ENCODE measurements around the gene RNF167. TPM values are rescaled to one million over a fixed set of nuclear protein-coding genes. Genes with fewer than 3 reads are reported as not detected.

RNF167 gene
- 100 to 1,000 TPM; 121 to 140 (median 129) TPM for total RNA-seq

GRCh38 chr17:4939796-4940554 is at the start of gene RNF167, which contains the start of gene SLC25A11:
Gene RNF167 (plus strand): TSS chr17:4940268. CDS start chr17:4940910, 642 bp downstream.
Gene SLC25A11 (minus strand): TSS chr17:4940046. CDS start chr17:4939910, 136 bp downstream.
- peak; percentile 87 to 88 for ATAC-seq
- no peaks in the 10 kb centered on the region for H3K9me3 Mint-ChIP-seq
- H3K4me1 Mint-ChIP-seq (ENCODE audit: low read depth): peaks cover 57% of the 10 kb centered on the region
- H3K4me3 Mint-ChIP-seq: peak within 1 kb of the TSS; percentile 95
- H3K27me3 Mint-ChIP-seq (ENCODE audit: low read depth): no peaks in the 10 kb centered on the region
- peaks cover 26% of the 10 kb centered on the region for H3K36me3 Mint-ChIP-seq (ENCODE audit: insufficient read depth)
- peak; percentile 93 for DNase-seq

- Mint-ChIP-seq H3K9me3 (no peaks in the 10 kb centered on the region), H3K4me3 (no peak overlapping the region), H3K4me1 (ENCODE audit: low read depth) (peaks cover 2% of the 10 kb centered on the region), H3K27me3 (ENCODE audit: low read depth) (no peaks in the 10 kb centered on the region), H3K36me3 (ENCODE audit: insufficient read depth) (peaks cover 17% of the 10 kb centered on the region)
- ATAC-seq (no peak), DNase-seq (no peak)
These were observed 48.4 kb upstream of the RNF167 start for GRCh38 chr17:4891411-4892410.

- H3K4me1 Mint-ChIP-seq (ENCODE audit: low read depth): peaks cover 2% of the 10 kb centered on the region
- no peak for ATAC-seq
- no peak overlapping the region for H3K4me3 Mint-ChIP-seq
- H3K36me3 Mint-ChIP-seq (ENCODE audit: insufficient read depth): peaks cover 17% of the 10 kb centered on the region
- no peaks in the 10 kb centered on the region for H3K27me3 Mint-ChIP-seq (ENCODE audit: low read depth)
- no peaks in the 10 kb centered on the region for H3K9me3 Mint-ChIP-seq
- DNase-seq: no peak
These were observed 47.4 kb upstream of the RNF167 start for GRCh38 chr17:4892499-4893221.

- ATAC-seq (no peak), DNase-seq (no peak)
- H3K27me3 Mint-ChIP-seq (ENCODE audit: low read depth): no peaks in the 10 kb centered on the region
- no peaks in the 10 kb centered on the region for H3K9me3 Mint-ChIP-seq
- peaks cover 3% of the 10 kb centered on the region for H3K4me1 Mint-ChIP-seq (ENCODE audit: low read depth)
- H3K36me3 Mint-ChIP-seq (ENCODE audit: insufficient read depth): peaks cover 17% of the 10 kb centered on the region
- H3K4me3 Mint-ChIP-seq: no peak overlapping the region
These were observed 46.8 kb upstream of the RNF167 start for GRCh38 chr17:4893272-4893671.

GRCh38 chr17:4893721-4894560 is 46.1 kb upstream of the RNF167 start:
- Mint-ChIP-seq H3K36me3 (ENCODE audit: insufficient read depth) (peaks cover 16% of the 10 kb centered on the region), H3K9me3 (no peaks in the 10 kb centered on the region), H3K27me3 (ENCODE audit: low read depth) (no peaks in the 10 kb centered on the region), H3K4me3 (no peak overlapping the region), H3K4me1 (ENCODE audit: low read depth) (peaks cover 7% of the 10 kb centered on the region)
- ATAC-seq (no peak), DNase-seq (no peak)

- ATAC-seq (no peak), DNase-seq (no peak)
- Mint-ChIP-seq H3K27me3 (ENCODE audit: low read depth) (no peaks in the 10 kb centered on the region), H3K36me3 (ENCODE audit: insufficient read depth) (peaks cover 14% of the 10 kb centered on the region), H3K4me3 (no peak overlapping the region), H3K4me1 (ENCODE audit: low read depth) (peaks cover 13% of the 10 kb centered on the region), H3K9me3 (no peaks in the 10 kb centered on the region)
These were observed 44.9 kb upstream of the RNF167 start for GRCh38 chr17:4895121-4895520.

GRCh38 chr17:4895657-4896331 is 44.3 kb upstream of the RNF167 start:
- DNase-seq (no peak), ATAC-seq (no peak)
- Mint-ChIP-seq H3K4me3 (no peak overlapping the region), H3K9me3 (no peaks in the 10 kb centered on the region), H3K27me3 (ENCODE audit: low read depth) (no peaks in the 10 kb centered on the region), H3K36me3 (ENCODE audit: insufficient read depth) (peaks cover 12% of the 10 kb centered on the region), H3K4me1 (ENCODE audit: low read depth) (peaks cover 15% of the 10 kb centered on the region)

GRCh38 chr17:4896332-4897197 is 43.5 kb upstream of the RNF167 start:
- Mint-ChIP-seq H3K9me3 (no peaks in the 10 kb centered on the region), H3K27me3 (ENCODE audit: low read depth) (no peaks in the 10 kb centered on the region), H3K4me1 (ENCODE audit: low read depth) (peaks cover 18% of the 10 kb centered on the region), H3K36me3 (ENCODE audit: insufficient read depth) (peaks cover 12% of the 10 kb centered on the region), H3K4me3 (no peak overlapping the region)
- DNase-seq: no peak
- no peak for ATAC-seq

- H3K4me3 Mint-ChIP-seq: no peak overlapping the region
- peaks cover 12% of the 10 kb centered on the region for H3K36me3 Mint-ChIP-seq (ENCODE audit: insufficient read depth)
- H3K4me1 Mint-ChIP-seq (ENCODE audit: low read depth): peaks cover 19% of the 10 kb centered on the region
- H3K9me3 Mint-ChIP-seq: no peaks in the 10 kb centered on the region
- no peaks in the 10 kb centered on the region for H3K27me3 Mint-ChIP-seq (ENCODE audit: low read depth)
- no peak for ATAC-seq
- DNase-seq: no peak
These were observed 42.8 kb upstream of the RNF167 start for GRCh38 chr17:4897198-4897687.

GRCh38 chr17:4897785-4898184 is 42.3 kb upstream of the RNF167 start:
- peaks cover 9% of the 10 kb centered on the region for H3K36me3 Mint-ChIP-seq (ENCODE audit: insufficient read depth)
- no peak for ATAC-seq
- peaks cover 24% of the 10 kb centered on the region for H3K4me1 Mint-ChIP-seq (ENCODE audit: low read depth)
- H3K4me3 Mint-ChIP-seq: no peak overlapping the region
- no peaks in the 10 kb centered on the region for H3K27me3 Mint-ChIP-seq (ENCODE audit: low read depth)
- H3K9me3 Mint-ChIP-seq: no peaks in the 10 kb centered on the region
- DNase-seq: no peak

- Mint-ChIP-seq H3K36me3 (ENCODE audit: insufficient read depth) (peaks cover 9% of the 10 kb centered on the region), H3K4me1 (ENCODE audit: low read depth) (peaks cover 30% of the 10 kb centered on the region), H3K4me3 (peak overlapping the region; percentile 67), H3K9me3 (no peaks in the 10 kb centered on the region), H3K27me3 (ENCODE audit: low read depth) (no peaks in the 10 kb centered on the region)
- DNase-seq (no peak), ATAC-seq (no peak)
These were observed 41.7 kb upstream of the RNF167 start for GRCh38 chr17:4898351-4898750.

GRCh38 chr17:4898927-4899326 is 41.1 kb upstream of the RNF167 start:
- H3K36me3 Mint-ChIP-seq (ENCODE audit: insufficient read depth): peaks cover 9% of the 10 kb centered on the region
- H3K4me3 Mint-ChIP-seq: peak overlapping the region; percentile 67
- H3K4me1 Mint-ChIP-seq (ENCODE audit: low read depth): peaks cover 34% of the 10 kb centered on the region
- no peaks in the 10 kb centered on the region for H3K9me3 Mint-ChIP-seq
- ATAC-seq (peak; percentile 3 to 8), DNase-seq (no peak)
- H3K27me3 Mint-ChIP-seq (ENCODE audit: low read depth): no peaks in the 10 kb centered on the region
